ENCODE measurements around the gene CD6.

The CD6 gene

GRCh38 chr11:60950024-60950423 lies 21.5 kb upstream of the CD6 start (continued):
- TF ChIP-seq HOXC10 (CRISPR knock-in tag; IDR thresholded peaks at IDR 0.05) (no peak), PRDM4 (tag by site-specific recombination; IDR thresholded peaks at IDR 0.05) (no peak), KLF17 (tag by site-specific recombination; IDR thresholded peaks at IDR 0.05) (no peak), ZEB2 (tag by site-specific recombination; IDR thresholded peaks at IDR 0.05) (no peak), ZNF174 (tag by site-specific recombination; IDR thresholded peaks at IDR 0.05) (no peak)

GRCh38 chr11:60950933-60951605 lies 20.4 kb upstream of the CD6 start:
- no peak overlapping the region for H3K27ac ChIP-seq (ENCODE audit: extremely low read depth, low read depth, low read length)
- TF ChIP-seq ZNF501 (tag by site-specific recombination; IDR thresholded peaks at IDR 0.05) (no peak), ZBTB21 (tag by site-specific recombination; IDR thresholded peaks at IDR 0.05) (no peak), ZNF24 (tag by site-specific recombination; IDR thresholded peaks at IDR 0.05) (no peak), ZSCAN5A (tag by site-specific recombination; IDR thresholded peaks at IDR 0.05) (no peak), ZNF23 (tag by site-specific recombination; IDR thresholded peaks at IDR 0.05; ENCODE audit: borderline replicate concordance) (no peak), ZNF214 (tag by site-specific recombination; IDR thresholded peaks at IDR 0.05; ENCODE audit: borderline replicate concordance) (no peak), SCRT1 (tag by site-specific recombination; IDR thresholded peaks at IDR 0.05; ENCODE audit: borderline replicate concordance) (no peak)
- ChIA-PET POLR2A (no interaction called here), CTCF (interaction anchor here (1.0 kb wide), 2 partner anchors 18 to 178 kb away, joined by 3 to 4 read pairs; no protein-coding TSS in a partner anchor)
- no peaks in the 10 kb centered on the region for H3K36me3 ChIP-seq (ENCODE audit: control insufficient read depth in 2 of 2, insufficient read depth in 1 of 2, low read length in 2 of 2)
- H3K4me1 ChIP-seq (ENCODE audit: control insufficient read depth, insufficient read depth, low read length): no peaks in the 10 kb centered on the region
- H3K4me3 ChIP-seq (ENCODE audit: low read depth, low read length): no peak overlapping the region
- H3K9me3 ChIP-seq (ENCODE audit: control insufficient read depth, insufficient read depth, low read depth, low read length): no peaks in the 10 kb centered on the region

- POLR2A ChIA-PET: no interaction called here
- CTCF ChIA-PET: no interaction called here
- H3K4me3 ChIP-seq (ENCODE audit: low read depth, low read length): no peak overlapping the region
These were observed 19.9 kb upstream of the CD6 start for GRCh38 chr11:60951606-60951903.

More at GRCh38 chr11:60951606-60951903, 19.9 kb upstream of the CD6 start:
- Histone ChIP-seq H3K4me1 (ENCODE audit: control insufficient read depth, insufficient read depth, low read length) (no peaks in the 10 kb centered on the region), H3K9me3 (ENCODE audit: control insufficient read depth, insufficient read depth, low read depth, low read length) (no peaks in the 10 kb centered on the region), H3K36me3 (ENCODE audit: control insufficient read depth in 2 of 2, insufficient read depth in 1 of 2, low read length in 2 of 2) (no peaks in the 10 kb centered on the region), H3K27ac (ENCODE audit: extremely low read depth, low read depth, low read length) (no peak overlapping the region)
- TF ChIP-seq WT1 (tag by site-specific recombination; IDR thresholded peaks at IDR 0.05): peak; percentile 37; the same call in 1 of the 2 replicates
- TF ChIP-seq ZNF350 (tag by site-specific recombination; IDR thresholded peaks at IDR 0.05): no peak
- no peak for TF ChIP-seq ZNF223 (tag by site-specific recombination; IDR thresholded peaks at IDR 0.05)
- TF ChIP-seq ZFP41 (tag by site-specific recombination; IDR thresholded peaks at IDR 0.05; ENCODE audit: borderline replicate concordance): no peak
- no peak for TF ChIP-seq ZNF266 (tag by site-specific recombination; IDR thresholded peaks at IDR 0.05; ENCODE audit: low read depth)
- 0 out of 2 replicates have a peak, but pooled peaks have one; percentile 38 for TF ChIP-seq ZNF398 (tag by site-specific recombination; IDR thresholded peaks at IDR 0.05)
- no peak for TF ChIP-seq HOXC10 (CRISPR knock-in tag; IDR thresholded peaks at IDR 0.05)
- TF ChIP-seq GLI4 (tag by site-specific recombination; IDR thresholded peaks at IDR 0.05): no peak
- TF ChIP-seq FEZF1 (tag by site-specific recombination; IDR thresholded peaks at IDR 0.05): no peak
- TF ChIP-seq HOXD13 (CRISPR knock-in tag; IDR thresholded peaks at IDR 0.05; ENCODE audit: borderline replicate concordance): no peak

Data from HEK293 (cell line).